MM.1S (cell line): ENCODE data around the gene CHURC1.

Experiments
- DNase-seq: peaks from one replicate; pipeline ENCODE4 v3.0.0-alpha.2; 2015
- H2AFZ ChIP-seq: fragments of 300-600 bp; sonication (generic); 2 replicates; pipeline ENCODE4 v1.6.0; 2016; ENCODE audit warnings: antibody characterized with exemption, low read length
- H3F3A ChIP-seq: fragments of 300-600 bp; sonication (generic); 2 replicates; pipeline ENCODE4 v1.6.1; 2016; ENCODE audit warnings: mild to moderate bottlenecking, antibody characterized with exemption, low read length, moderate library complexity, mixed read lengths; ENCODE audit not compliant: insufficient read depth
- H3K27ac ChIP-seq: fragments of 300-600 bp; sonication (generic); 2 replicates; pipeline ENCODE4 v1.5.1; 2016; ENCODE audit warnings: mild to moderate bottlenecking, low read length
- H3K27me3 ChIP-seq: fragments of 300-600 bp; sonication (generic); replicated peaks from 2 replicates; pipeline ENCODE4 v1.6.0; 2016; ENCODE audit warnings: low read length; ENCODE audit not compliant: insufficient read depth
- H3K36me3 ChIP-seq: fragments of 300-600 bp; sonication (generic); replicated peaks from 2 replicates; pipeline ENCODE4 v1.6.1; 2016; ENCODE audit warnings: mild to moderate bottlenecking, low read length, mixed read lengths; ENCODE audit not compliant: insufficient read depth
- H3K4me1 ChIP-seq: fragments of 300-600 bp; sonication (generic); 2 replicates; pipeline ENCODE4 v1.6.1; 2016; ENCODE audit warnings: low read length, mixed read lengths
- H3K4me2 ChIP-seq: fragments of 300-600 bp; sonication (generic); 2 replicates; pipeline ENCODE4 v1.6.0; 2016; ENCODE audit warnings: low read depth, low read length
- H3K4me3 ChIP-seq: fragments of 300-600 bp; sonication (generic); 2 replicates; pipeline ENCODE4 v1.5.1; 2016; ENCODE audit warnings: low read length, mixed read lengths
- H3K79me2 ChIP-seq: fragments of 300-600 bp; sonication (generic); 2 replicates; pipeline ENCODE4 v1.6.1; 2016; ENCODE audit warnings: mixed run types, low read length, mixed read lengths
- H3K9ac ChIP-seq: fragments of 300-600 bp; sonication (generic); 2 replicates; pipeline ENCODE4 v1.6.1; 2016; ENCODE audit warnings: low read length, mixed read lengths
- H3K9me2 ChIP-seq: fragments of 300-600 bp; sonication (generic); replicated peaks from 2 replicates; pipeline ENCODE4 v1.6.1; 2016; ENCODE audit warnings: mild to moderate bottlenecking, low read length, mixed read lengths; ENCODE audit not compliant: insufficient read depth
- H3K9me3 ChIP-seq: fragments of 300-600 bp; sonication (generic); replicated peaks from 2 replicates; pipeline ENCODE4 v1.6.1; 2016; ENCODE audit warnings: mild to moderate bottlenecking, low read length, mixed read lengths; ENCODE audit not compliant: insufficient read depth
- H4K20me1 ChIP-seq: fragments of 300-600 bp; sonication (generic); 2 replicates; pipeline ENCODE4 v1.6.1; 2016; ENCODE audit warnings: mild to moderate bottlenecking, low read length, moderate library complexity, mixed read lengths; ENCODE audit not compliant: insufficient read depth
- CTCF ChIP-seq: fragments of 300-600 bp; sonication (generic); IDR thresholded peaks from 2 replicates; pipeline ENCODE4 v1.5.1; 2016; ENCODE audit warnings: antibody characterized with exemption, low read length, mixed read lengths
- EZH2 ChIP-seq: fragments of 300-600 bp; sonication (generic); optimal IDR thresholded peaks from 2 replicates; pipeline ENCODE3; 2017; ENCODE audit warnings: low read depth, mild to moderate bottlenecking, antibody characterized with exemption, low read length, mixed read lengths
- EZH2phosphoT487 ChIP-seq: fragments of 300-600 bp; sonication (generic); IDR thresholded peaks from 2 replicates; pipeline ENCODE4 v1.6.1; 2018; ENCODE audit warnings: antibody characterized with exemption, low read length

CHURC1 gene

GRCh38 chr14:64951724-64952123, 37.5 kb downstream of the CHURC1 start:
- H4K20me1 ChIP-seq, result no peaks in the 10 kb centered on the region

GRCh38 chr14:64952598-64953309, 38.5 kb downstream of the CHURC1 start:
- H3K4me1 ChIP-seq, result no peaks in the 10 kb centered on the region
- no peaks in the 10 kb centered on the region for H3K36me3 ChIP-seq
- no peak overlapping the region for H3K4me3 ChIP-seq
- no peak for DNase-seq
- no peaks in the 10 kb centered on the region for H3K27me3 ChIP-seq
- H3K9me3 ChIP-seq, result no peaks in the 10 kb centered on the region
- no peaks in the 10 kb centered on the region for H3K79me2 ChIP-seq
- TF ChIP-seq EZH2phosphoT487, result no peak
- TF ChIP-seq CTCF, result no peak
- no peak for TF ChIP-seq EZH2
- no peaks in the 10 kb centered on the region for H3K9me2 ChIP-seq
- no peak overlapping the region for H3K27ac ChIP-seq
- no peaks in the 10 kb centered on the region for H3F3A ChIP-seq
- no peak overlapping the region for H2AFZ ChIP-seq
- H4K20me1 ChIP-seq, result no peaks in the 10 kb centered on the region
- no peak overlapping the region for H3K4me2 ChIP-seq
- no peak overlapping the region for H3K9ac ChIP-seq

More at GRCh38 chr14:64951724-64952123, 37.5 kb downstream of the CHURC1 start:
- H3K36me3 ChIP-seq, result no peaks in the 10 kb centered on the region
- TF ChIP-seq EZH2phosphoT487, result no peak
- no peak for TF ChIP-seq EZH2
- TF ChIP-seq CTCF, result no peak
- H3K27me3 ChIP-seq, result no peaks in the 10 kb centered on the region
- H3K79me2 ChIP-seq, result no peaks in the 10 kb centered on the region
- no peak overlapping the region for H3K9ac ChIP-seq
- H3F3A ChIP-seq, result no peaks in the 10 kb centered on the region
- no peak overlapping the region for H2AFZ ChIP-seq
- H3K9me3 ChIP-seq, result no peaks in the 10 kb centered on the region
- no peak overlapping the region for H3K4me2 ChIP-seq
- no peaks in the 10 kb centered on the region for H3K9me2 ChIP-seq
- H3K4me1 ChIP-seq, result no peaks in the 10 kb centered on the region
- H3K27ac ChIP-seq, result no peak overlapping the region
- H3K4me3 ChIP-seq, result no peak overlapping the region
- DNase-seq, result no peak

DNA sequence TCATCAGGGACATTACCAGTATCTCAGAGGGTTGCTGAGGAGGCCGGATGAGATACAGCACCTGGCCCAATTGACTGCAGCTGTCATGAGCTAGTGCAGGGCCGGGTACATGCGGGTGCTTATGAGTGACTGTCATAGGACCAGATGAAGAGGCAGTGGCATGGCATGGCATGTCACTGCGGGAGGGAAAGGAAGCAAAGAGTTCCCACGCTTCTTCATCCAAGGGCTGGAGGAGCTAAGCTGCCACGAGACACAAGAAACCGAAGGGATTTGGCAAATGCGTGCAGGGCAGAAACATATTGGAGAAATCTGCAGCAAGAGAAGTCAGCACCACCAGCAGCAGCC, 39.0 kb downstream of the CHURC1 start:
- Histone ChIP-seq H3K9me2 (no peaks in the 10 kb centered on the region), H4K20me1 (no peaks in the 10 kb centered on the region), H3K4me3 (no peak overlapping the region), H2AFZ (no peak overlapping the region), H3K4me1 (no peaks in the 10 kb centered on the region), H3K9me3 (no peaks in the 10 kb centered on the region), H3K27me3 (no peaks in the 10 kb centered on the region), H3K9ac (no peak overlapping the region), H3F3A (no peaks in the 10 kb centered on the region), H3K27ac (no peak overlapping the region), H3K36me3 (no peaks in the 10 kb centered on the region), H3K79me2 (no peaks in the 10 kb centered on the region), H3K4me2 (no peak overlapping the region)
- no peak for TF ChIP-seq EZH2
- TF ChIP-seq EZH2phosphoT487, result no peak
- TF ChIP-seq CTCF, result no peak
- DNase-seq, result no peak
